Measurements from ENCODE around the gene CHAF1A. TPM values are rescaled to one million over a fixed set of nuclear protein-coding genes. Genes with fewer than 3 reads are reported as not detected.

CHAF1A gene
- total and polyA plus RNA-seq, 2 of the 8 experiments (the other 6 are each of a cell fraction or from before 2014, with no cell fraction given): 122 to 147 TPM

GRCh38 chr19:4456843-4457653 is 54.6 kb downstream of the CHAF1A start:
- Histone ChIP-seq H4K20me1 (replicated peaks in 1 of 2; ENCODE audit: control insufficient read depth in 1 of 2, insufficient read depth in 2 of 2, low read length in 2 of 2) (peaks cover 9 to 13% of the 10 kb centered on the region in 2 experiments), H2AK5ac (ENCODE audit: low read depth, low read length) (no peak overlapping the region), H2BK12ac (ENCODE audit: low read depth, low read length) (no peak overlapping the region), H2AFZ (ENCODE audit: low read length) (no peak overlapping the region), H4K91ac (replicated peaks; ENCODE audit: insufficient read length, low read length) (no peak overlapping the region), H2BK15ac (ENCODE audit: low read length) (no peak overlapping the region), H3K4me3 (ENCODE audit: extremely low read depth in 1 of 4, insufficient read depth in 2 of 4, low read depth in 3 of 4, low read length in 4 of 4) (peak overlapping the region; percentile 63 to 75 (median 70)), H3K4ac (replicated peaks; ENCODE audit: insufficient read length, low read depth, low read length) (no peak overlapping the region), H3K79me1 (ENCODE audit: low read depth, low read length) (no peaks in the 10 kb centered on the region; the same call in 1 of the 2 replicates), H3K4me2 (ENCODE audit: insufficient read depth in 1 of 2, low read depth in 2 of 2, low read length in 2 of 2) (peak overlapping the region; percentile 80 to 86), H3K9me3 (ENCODE audit: insufficient read depth in 2 of 2, low read depth in 1 of 2, low read length in 1 of 2) (no peaks in the 10 kb centered on the region), H3K36me3 (ENCODE audit: control insufficient read depth in 2 of 4, insufficient read depth in 4 of 4, low read length in 3 of 4) (no peaks in the 10 kb centered on the region; a peak in 1 of 8 replicates), H3K9ac (replicated peaks in 1 of 4; ENCODE audit: extremely low read depth in 1 of 4, low read depth in 3 of 4, low read length in 3 of 4) (peak overlapping the region; percentile 70 to 90 (median 82)), H3K79me2 (ENCODE audit: control insufficient read depth in 1 of 2, insufficient read depth in 2 of 2, low read length in 2 of 2) (peaks cover 0 to 5% of the 10 kb centered on the region in 2 experiments; a peak in 1 of 4 replicates), H3K56ac (replicated peaks; ENCODE audit: insufficient read length, low read depth, low read length) (peak overlapping the region; percentile 88), H3K27me3 (replicated peaks in 1 of 4; ENCODE audit: control insufficient read depth in 3 of 4, extremely low read depth in 1 of 4, insufficient read depth in 3 of 4, low read length in 3 of 4) (no peaks in the 10 kb centered on the region), H3K4me1 (replicated peaks in 1 of 4; ENCODE audit: control insufficient read depth in 3 of 4, insufficient read depth in 4 of 4, low read length in 3 of 4) (peaks cover 0 to 5% (median 2%) of the 10 kb centered on the region in 4 experiments; a peak in 4 of 7 replicates), H4K8ac (ENCODE audit: extremely low read depth, insufficient read depth, low read length) (peak overlapping the region; percentile 91; the same call in 1 of the 2 replicates), H3K14ac (ENCODE audit: insufficient read length) (no peak overlapping the region), H2BK120ac (replicated peaks; ENCODE audit: low read depth, low read length) (no peak overlapping the region), H3K23ac (ENCODE audit: insufficient read length) (no peak overlapping the region), H3K27ac (ENCODE audit: low read depth, low read length) (peak overlapping the region; percentile 75; the same call in 1 of the 2 replicates), H3K23me2 (ENCODE audit: low read depth, low read length) (peaks cover 5% of the 10 kb centered on the region; the same call in 1 of the 2 replicates), H3K18ac (ENCODE audit: extremely low read depth, low read length) (peak overlapping the region; percentile 87), H2BK5ac (ENCODE audit: low read depth, low read length) (no peak overlapping the region; the same call in 1 of the 2 replicates), H2BK20ac (ENCODE audit: low read length) (no peak overlapping the region), H4K5ac (ENCODE audit: insufficient read length, low read depth, low read length) (peak overlapping the region; percentile 57)
- CTCF ChIA-PET (ENCODE audit: partially characterized antibody): interaction anchor here (0.7 to 1.1 kb wide), 4 partner anchors 24 to 178 kb away, joined by 3 to 4 read pairs (median 3); no protein-coding TSS in a partner anchor
- POLR2A ChIA-PET (ENCODE audit: partially characterized antibody): interaction anchor here (1.0 to 58.1 kb wide), 7 partner anchors 14 to 67 kb away, joined by 3 to 1590 read pairs (median 5); partner anchors contain the start of genes CHAF1A, HDGFL2 and SH3GL1
- WGBS, 2 experiments (ENCODE audit: extremely low coverage in 1 of 2, insufficient coverage in 1 of 2, insufficient read length in 1 of 2, insufficient replicate concordance in 2 of 2, low coverage in 1 of 2, low lambda C conversion rate in 2 of 2, missing lambda C conversion rate in 1 of 2): 5% methylated on average over 19 of the region's 53 CpGs; no CpG with 5 or more reads in 1 of the 2 experiments
- FAIRE-seq (no peak), DNase-seq (ENCODE audit: low read depth in 1 of 2, low spot score in 2 of 2) (peak; percentile 44 to 78)
- TF ChIP-seq SAP30 (IDR thresholded peaks at IDR 0.05; ENCODE audit: insufficient read depth, insufficient replicate concordance, low read length): peak; percentile 72
- 0 out of 4 replicates have a peak, but pooled peaks of 1 of the 2 experiments have one; percentile 58 for TF ChIP-seq SIN3A (conservative IDR thresholded peaks at IDR 0.05 in 1 of 2, IDR thresholded peaks at IDR 0.05 in 1 of 2; ENCODE audit: low read depth in 1 of 2, low read length in 2 of 2)
- TF ChIP-seq SUZ12 (IDR thresholded peaks at IDR 0.05; ENCODE audit: low read length): no peak
- no peak for TF ChIP-seq JUN (IDR thresholded peaks at IDR 0.05; ENCODE audit: low read depth, low read length)
- peak; percentile 62; the same call in 1 of the 2 replicates for TF ChIP-seq PHF8 (conservative IDR thresholded peaks at IDR 0.05; ENCODE audit: low read depth, low read length)
